Activated T-cell treated with anti-CD3 and anti-CD28 coated beads, Interleukin-2, amount 50 U/mL, for 48 hours (primary cell): ENCODE measurements around the gene NPSR1.

Source experiments
- DNase-seq, 2 experiments: peaks; one replicate each; pipeline ENCODE4 v3.0.0-alpha.2; 2020

The NPSR1 gene

GRCh38 chr7:34723866-34724490 lies 66.0 kb downstream of the NPSR1 start:
- DNase-seq, result no peak

DNA sequence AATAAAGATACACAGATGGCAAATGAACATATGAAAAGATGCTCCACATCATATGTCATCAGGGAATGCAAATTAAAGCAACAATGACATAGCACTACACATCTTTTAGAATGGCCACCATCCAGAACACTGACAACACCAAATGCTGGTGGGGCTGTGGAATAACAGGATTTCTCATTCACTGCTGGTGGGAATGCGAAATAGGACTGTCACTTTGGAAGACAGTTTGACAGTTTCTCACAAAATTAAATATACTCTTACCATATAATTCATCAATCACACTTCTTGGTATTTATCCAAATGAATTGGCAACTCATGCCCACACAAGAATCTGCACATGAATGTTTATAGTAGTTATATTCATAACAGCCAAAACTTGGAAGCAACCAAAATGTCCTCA lies 68.2 kb downstream of the NPSR1 start:
- no peak for DNase-seq

- DNase-seq, result no peak
These were observed 69.5 kb downstream of the NPSR1 start for GRCh38 chr7:34727464-34727995.

DNA sequence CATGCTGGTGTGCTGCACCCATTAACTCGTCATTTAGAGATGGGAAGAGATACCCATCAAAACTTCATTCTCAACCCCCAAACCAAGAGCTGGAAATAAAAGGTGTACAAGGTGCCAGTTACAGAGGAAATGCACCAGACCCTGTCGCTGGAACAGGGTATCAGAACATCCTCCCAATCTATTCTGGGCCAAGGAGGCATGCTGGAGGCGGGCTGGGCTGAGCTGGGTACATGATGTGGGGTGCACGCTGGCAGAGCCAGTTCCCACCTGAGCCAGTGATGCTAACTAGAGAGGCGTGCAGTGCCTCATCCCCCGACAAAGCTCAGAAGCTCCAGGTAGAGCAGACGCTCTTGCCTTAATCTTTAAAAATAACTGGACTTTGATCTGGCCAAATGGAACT lies 70.1 kb downstream of the NPSR1 start:
- no peak for DNase-seq

DNA sequence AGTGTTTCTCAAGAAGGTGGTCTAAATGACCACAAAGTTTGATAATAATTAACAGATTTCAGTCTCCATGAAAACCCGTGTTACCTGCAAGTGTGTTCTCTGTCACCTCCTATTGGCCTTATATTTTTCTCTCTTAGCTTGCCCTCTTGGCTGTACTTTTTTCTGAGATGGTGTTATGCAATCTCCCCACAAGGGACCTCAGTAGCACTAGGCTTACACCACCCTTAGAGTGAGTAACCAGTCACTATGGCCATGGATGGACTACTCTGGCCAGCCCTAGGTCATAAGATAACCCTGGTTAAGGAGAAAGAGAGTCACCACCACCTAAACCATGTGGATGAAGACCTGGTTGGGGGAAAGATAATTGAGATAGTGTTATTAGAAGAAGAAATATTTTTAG lies 76.8 kb downstream of the NPSR1 start:
- DNase-seq, result no peak

GRCh38 chr7:34735526-34735925 lies 77.5 kb downstream of the NPSR1 start:
- DNase-seq, result no peak

DNA sequence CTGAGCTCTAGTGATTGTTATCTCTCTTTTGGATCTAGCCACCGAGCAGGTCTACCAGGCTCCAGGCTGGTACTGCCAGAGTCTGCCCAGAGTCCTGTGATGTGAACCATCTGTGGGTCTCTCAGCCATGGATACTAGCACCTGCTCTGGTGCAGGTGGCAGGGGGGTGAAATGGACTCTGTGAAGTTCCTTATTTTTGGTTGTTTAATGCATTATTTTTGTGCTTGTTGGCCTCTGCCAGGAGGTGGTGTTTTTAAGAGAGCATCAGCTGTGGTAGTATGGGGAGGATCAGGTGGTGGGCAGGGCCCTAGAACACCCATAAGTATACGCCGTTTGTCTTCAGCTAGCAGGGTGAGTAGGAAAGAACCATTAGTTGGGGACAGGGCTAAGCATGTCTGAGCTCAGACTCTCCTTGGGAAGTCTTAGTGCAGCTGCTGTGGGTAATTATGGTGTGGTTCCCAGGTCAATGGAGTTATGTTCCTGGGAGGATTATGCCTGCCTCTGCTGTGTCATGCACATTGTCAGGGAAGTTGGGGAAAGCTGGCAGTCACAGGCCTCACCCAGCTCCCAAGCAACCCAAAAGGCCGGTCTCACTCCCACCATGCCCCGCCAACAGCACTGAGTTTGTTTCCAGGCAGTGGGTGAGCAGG lies 81.8 kb downstream of the NPSR1 start:
- DNase-seq, result no peak

GRCh38 chr7:34740840-34741239 lies 82.8 kb downstream of the NPSR1 start:
- DNase-seq, result no peak

DNA sequence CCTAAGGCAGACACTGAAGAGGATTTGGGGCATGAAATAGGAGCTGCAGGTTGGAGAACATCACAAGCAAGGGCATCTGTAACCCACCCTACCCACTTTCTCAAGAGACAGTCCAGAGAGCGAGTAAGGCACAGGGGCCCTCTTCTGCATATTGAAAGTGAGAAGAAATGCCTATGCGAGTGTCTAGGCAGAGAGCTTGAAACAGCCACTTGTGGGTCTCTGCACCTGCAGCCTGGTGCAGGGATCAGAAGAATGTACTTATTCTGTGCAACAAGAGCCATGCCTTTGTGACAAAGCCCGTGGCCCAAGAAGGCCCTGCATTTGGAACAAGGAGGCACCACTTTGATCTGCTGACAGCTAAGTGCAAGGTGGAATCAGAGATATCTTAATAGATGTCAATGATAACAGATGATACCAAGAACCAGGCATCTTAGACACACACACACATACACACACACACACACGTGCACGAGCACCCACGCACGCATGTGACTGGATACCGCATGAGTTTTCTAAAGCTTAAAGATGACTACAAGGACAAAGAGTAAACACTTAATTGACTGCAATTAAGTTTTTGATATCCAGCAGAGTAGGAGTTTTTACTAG lies 89.3 kb downstream of the NPSR1 start:
- no peak for DNase-seq

DNA sequence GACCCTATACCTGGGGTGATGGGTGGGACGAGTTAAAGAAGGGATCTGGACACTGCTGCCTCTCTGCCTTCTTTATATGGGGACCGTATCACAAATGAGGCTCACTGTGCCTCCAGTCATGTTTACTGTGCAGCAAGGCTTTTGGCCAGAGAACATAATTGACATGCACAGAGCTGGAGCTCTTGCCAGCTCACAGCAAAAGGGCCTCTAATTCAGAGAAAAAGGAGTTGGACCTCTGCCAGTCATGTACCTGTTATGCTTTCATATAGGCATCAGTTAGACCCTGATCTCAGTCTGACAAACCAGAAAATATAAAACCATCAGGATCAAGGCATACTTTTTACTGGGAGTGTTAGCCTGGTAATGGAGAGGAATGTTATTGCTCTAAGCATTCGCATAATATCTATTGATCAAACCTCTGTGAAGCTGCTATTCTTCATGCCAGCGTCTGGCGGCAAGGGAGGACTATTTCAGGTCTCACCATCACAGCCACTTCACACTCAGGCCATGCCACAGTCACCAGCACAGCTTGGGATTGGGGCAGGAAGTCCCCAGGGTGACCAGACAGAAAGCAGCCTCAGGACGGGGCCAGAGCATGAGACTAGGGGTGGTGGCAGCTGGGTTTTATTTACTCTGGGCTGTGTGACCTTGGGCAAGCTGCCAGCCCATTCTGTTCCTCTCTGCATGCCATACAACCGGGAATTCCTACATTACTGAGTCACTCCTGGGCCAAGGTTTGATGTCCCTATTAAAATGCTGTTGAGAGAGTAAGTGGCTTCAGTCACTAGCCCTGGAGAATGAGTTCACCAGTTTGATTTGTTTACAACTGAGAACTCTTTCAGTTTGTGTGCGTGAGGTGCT lies 90.1 kb downstream of the NPSR1 start:
- no peak for DNase-seq

DNA sequence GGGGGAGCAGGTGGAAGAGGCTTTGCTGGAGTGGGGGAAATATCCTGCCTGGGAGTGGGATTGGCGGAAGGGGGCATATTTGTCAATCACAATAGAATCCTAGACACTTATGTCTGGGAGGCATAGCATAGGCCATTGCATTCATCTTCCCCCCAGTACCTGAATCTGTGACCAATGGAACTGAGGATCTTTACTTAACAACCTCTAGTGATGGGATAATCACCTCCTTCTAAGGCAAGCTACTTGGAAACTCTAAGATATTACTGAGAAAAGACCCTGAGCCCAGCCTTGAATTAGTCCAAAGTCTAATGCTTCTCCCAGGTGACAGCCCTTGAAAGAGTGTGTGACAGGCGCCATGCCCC lies 90.7 kb downstream of the NPSR1 start:
- no peak for DNase-seq

- no peak for DNase-seq
These were observed 91.4 kb downstream of the NPSR1 start for GRCh38 chr7:34749446-34749845.

- no peak for DNase-seq
These were observed 92.2 kb downstream of the NPSR1 start for GRCh38 chr7:34750209-34750608.

DNA sequence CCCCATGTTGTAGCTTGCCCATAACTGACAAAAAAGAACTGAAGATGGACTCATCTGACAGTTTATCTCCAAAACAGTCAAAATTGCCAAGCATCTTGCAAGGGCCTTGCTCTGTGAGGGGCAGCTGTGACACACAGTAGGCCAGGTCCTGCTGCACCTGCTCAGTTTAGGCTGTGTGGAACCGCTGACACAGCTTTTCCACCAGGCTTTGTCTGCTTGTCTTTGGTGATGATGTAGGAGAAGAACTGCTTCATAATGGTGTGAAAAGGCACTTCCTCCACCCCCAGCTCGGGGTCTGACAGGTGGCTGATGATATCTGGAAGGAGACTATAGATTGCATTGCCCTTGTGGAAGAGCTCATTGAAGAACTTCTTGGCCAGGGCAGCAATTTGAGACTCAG lies 92.6 kb downstream of the NPSR1 start:
- no peak for DNase-seq

DNA sequence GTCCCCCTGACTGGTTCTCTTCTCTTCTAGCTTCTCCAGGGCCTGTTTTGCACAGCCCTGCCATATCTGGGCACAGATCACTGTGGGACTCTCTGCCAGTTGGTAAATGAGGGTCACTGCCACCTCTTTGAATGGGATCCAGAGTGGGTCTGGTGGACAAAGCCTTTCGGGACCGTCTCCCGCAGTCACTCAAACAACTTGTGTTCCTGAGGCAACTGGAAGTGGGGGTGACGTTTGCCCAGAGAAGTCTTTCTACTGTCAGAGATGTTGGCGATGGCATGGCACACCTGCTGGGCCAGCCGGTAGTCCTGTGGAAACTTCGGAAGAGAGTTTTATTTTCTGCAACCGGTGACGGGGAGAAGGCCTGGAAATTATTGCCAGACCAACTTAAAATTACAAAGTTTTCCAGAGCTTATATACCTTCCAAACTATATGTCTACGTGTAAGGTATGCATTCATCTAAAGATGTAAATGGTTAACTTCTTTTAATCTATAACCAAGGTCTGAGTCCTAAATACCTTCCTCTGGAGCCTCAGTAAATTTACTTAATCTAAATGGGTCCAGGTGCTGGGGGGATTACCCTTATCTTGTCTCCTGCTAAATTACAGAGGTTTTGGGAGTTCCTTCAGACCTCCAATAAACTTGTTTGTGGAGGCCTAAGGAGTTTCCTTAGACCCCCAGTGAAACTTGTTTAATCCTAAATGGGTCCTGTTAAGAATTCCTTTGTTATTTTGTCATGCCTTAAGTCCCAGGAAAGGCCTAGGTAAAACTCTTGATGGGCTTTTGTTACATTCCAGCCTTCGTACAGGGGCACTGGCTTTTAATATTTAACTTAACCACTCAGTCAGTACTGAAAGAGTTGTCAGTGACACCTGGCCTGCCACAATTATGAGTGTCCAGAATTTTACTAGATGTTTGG lies 94.0 kb downstream of the NPSR1 start:
- DNase-seq, result no peak

DNA sequence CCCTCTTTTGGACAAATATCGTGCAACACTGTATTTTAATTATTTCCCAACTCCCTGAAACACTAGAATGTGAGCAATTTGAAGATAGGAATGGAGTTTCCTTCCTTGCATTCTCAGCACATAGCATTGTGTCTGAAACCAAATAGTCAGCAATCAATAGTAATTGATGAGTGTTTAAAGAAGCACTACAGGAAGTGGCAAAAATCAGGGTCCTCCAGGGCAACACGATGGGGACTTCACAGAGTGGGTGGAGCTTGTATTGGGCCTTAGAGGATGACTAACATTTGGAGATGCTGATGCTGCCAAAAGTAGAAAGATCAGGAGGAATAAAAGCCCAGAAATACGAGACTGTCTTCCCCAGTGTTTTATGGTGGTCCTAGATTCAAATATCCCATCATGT lies 94.9 kb downstream of the NPSR1 start:
- DNase-seq, result no peak

DNA sequence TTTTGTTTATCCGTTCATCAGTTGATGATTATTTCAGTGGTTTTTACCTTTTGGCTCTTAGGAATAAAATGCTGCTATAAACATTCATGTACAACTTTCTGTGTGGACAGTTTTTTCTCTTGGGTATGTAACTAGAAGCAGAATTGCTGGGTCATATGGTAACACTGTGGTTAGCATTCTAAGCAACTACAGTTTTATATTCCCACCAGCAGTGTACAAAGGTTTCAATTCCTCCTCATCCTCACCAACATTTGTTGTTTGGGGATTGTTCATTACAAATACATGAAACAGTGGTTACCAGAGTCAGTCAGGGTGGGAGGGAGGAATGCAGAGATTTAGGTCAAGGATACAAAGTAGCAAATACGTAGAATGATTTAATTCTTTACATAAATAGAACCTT lies 97.0 kb downstream of the NPSR1 start:
- DNase-seq, result no peak

GRCh38 chr7:34756025-34756437 lies 98.0 kb downstream of the NPSR1 start:
- no peak for DNase-seq

DNA sequence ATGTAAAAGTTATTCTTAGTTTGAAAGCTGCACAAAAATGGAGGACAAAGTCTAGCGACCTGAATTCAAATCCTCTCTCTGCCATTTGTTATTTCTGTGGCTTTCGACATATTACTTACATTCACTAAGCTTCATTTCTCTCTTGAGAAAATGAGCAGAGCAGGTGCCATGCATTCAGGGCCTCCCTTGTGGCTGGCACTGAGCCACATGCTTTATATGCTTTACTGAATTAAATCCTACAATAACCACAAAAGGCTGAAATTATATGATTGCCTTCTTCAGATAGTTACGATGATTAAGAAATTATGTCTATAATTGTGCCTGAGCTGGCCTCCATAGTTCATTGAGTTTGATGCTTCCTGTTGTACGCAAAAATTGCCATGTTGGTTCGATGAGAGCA lies 98.7 kb downstream of the NPSR1 start:
- no peak for DNase-seq

DNA sequence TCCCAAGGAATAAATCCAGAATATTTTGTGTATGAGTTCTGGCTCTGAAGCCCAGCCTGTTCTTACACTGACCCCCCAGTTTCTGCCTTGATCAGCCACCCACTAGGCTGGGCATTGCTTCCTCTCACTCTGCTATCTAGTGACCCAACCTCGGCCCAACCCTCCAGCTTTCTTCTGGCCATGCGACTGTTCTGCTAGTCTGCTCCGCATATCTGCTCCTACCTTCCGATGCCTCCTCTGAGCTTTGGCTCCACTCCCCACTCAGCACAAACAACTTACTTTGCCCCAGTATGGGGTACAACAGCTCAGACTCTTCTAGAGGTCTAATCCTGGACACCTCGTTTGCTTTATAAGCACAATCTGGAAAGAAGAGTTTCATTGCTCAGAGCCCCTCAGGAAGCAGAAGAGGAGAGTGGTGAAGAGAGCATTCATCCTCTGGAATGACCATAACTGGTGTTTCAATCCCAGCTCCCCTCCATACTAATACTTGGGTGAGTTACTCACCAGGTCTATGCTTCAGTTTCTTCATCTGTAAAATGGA lies 99.6 kb downstream of the NPSR1 start:
- DNase-seq, result no peak

GRCh38 chr7:34758111-34758601 lies 100.1 kb downstream of the NPSR1 start:
- no peak for DNase-seq
